ENCODE results near the gene GNL1. TPM values are rescaled to one million over a fixed set of nuclear protein-coding genes. Genes with fewer than 3 reads are reported as not detected.

The GNL1 gene
- total and polyA plus RNA-seq, 4 donors: 52.6 to 116 (median 75.3) TPM

DNA sequence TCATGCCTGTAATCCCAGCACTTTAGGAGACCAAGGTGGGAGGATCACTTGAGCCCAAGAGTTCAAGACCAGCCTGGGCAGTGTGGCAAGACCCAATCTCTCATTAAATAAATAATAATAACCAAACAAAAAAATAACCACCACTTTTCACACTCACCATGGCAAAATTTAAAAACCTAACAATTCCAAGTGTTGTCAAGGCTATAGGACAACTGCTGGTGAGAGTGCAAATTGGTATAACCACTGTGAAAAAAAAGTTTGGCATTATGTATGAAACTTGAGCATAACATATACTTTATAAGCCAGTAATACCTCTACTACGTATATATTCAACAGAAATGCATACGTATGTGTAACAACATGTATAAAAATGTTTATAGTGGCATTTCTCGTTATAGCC lies 4.6 kb upstream of the GNL1 start:
- DNase-seq: no peak
- Histone ChIP-seq H3K27ac (ENCODE audit: low read depth in 1 of 2, low read length in 2 of 2) (no peak overlapping the region), H3K4me1 (ENCODE audit: control insufficient read depth in 1 of 2, insufficient read depth in 2 of 2, low read length in 2 of 2) (no peaks in the 10 kb centered on the region), H3K36me3 (ENCODE audit: control insufficient read depth in 1 of 2, insufficient read depth in 2 of 2, low read length in 1 of 2) (no peaks in the 10 kb centered on the region), H3K27me3 (ENCODE audit: control insufficient read depth in 1 of 2, insufficient read depth in 2 of 2, low read length in 1 of 2) (no peaks in the 10 kb centered on the region), H3K4me3 (ENCODE audit: low read length in 2 of 2) (no peak overlapping the region), H3K9me3 (ENCODE audit: control insufficient read depth, low read length) (no peaks in the 10 kb centered on the region)
- intact Hi-C loops (cut with DNase I): no loop called here
- 90 to 94% methylated on average over 3 of the region's 3 CpGs for WGBS, 2 donors
- ATAC-seq (ENCODE audit: low FRiP score): no peak

DNA sequence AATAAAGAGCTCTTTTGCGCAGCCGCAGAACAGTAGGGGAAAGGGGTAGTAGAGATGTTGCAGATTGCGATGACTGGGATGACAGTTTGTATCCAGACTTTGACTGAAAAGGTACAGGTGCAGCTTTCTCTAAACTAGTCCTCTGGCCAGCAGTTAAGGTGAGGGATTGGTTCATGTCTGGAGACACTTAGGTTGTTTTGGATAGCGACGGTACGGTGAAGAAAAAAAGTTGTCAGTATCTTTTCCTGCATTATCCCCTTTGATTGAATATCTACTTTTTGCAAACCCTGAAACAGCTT lies 1.3 kb upstream of the GNL1 start:
- intact Hi-C loops (cut with DNase I): loop anchor here in 1 of 2 donors (5.0 kb wide), 2 partner anchors 60 to 165 kb away; partner anchors contain the start of genes MRPS18B, PPP1R10 and TUBB

DNA sequence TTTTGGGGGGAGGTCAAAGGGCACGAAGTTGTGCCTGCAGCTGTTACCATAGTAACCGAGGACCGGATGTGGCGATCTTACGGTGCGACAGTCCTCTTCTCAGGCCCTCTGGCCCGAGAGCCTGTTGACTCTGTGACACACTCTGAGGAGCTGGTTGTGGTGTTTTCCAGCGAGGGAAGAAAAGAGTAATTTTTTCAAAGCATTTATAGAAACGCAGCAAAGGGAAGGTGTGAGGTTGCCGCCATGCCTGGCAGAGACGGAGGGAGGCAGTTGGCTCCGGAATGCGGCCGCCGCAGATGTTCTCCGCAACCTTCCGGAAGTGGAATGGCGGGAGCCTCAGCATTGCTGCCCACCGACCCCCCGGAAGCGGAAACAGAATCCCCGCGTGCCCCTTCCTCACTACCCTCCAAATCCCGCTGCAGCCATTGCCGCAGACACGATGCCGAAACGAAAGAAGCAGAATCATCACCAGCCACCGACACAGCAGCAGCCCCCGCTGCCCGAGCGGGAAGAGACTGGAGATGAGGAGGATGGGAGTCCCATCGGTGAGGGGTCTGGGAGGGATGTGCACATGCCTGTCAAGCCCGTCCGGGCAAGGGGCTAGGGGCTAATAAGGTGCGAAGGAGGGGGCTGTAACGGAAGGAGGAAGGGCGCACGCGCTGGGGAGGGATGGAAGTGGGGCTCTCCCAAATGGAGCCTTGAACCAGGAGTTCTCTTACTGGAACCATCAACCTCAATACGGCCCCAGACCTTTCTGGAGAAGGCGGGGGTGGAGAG lies 805 bp upstream of the GNL1 start, which contains the start of gene PRR3:
Gene PRR3, plus strand, starts transcription at position 390 of the 777 bp plus-strand sequence. Its CDS starts 50 bp downstream, at position 440.
- intact Hi-C loops (cut with DNase I): loop anchor here in 1 of 2 donors (5.0 kb wide), 2 partner anchors 60 to 165 kb away; partner anchors contain the start of genes MRPS18B, PPP1R10 and TUBB
- Histone ChIP-seq H3K36me3 (ENCODE audit: control insufficient read depth in 1 of 2, insufficient read depth in 2 of 2, low read length in 1 of 2) (peaks cover 0 to 2% of the 10 kb centered on the region in 2 donors), H3K4me3 (ENCODE audit: low read length in 2 of 2) (peak within 1 kb of the TSS; percentile 67 to 69), H3K27ac (ENCODE audit: low read depth in 1 of 2, low read length in 2 of 2) (peak within 1 kb of the TSS; percentile 17 to 75), H3K27me3 (ENCODE audit: control insufficient read depth in 1 of 2, insufficient read depth in 2 of 2, low read length in 1 of 2) (no peaks in the 10 kb centered on the region), H3K4me1 (ENCODE audit: control insufficient read depth in 1 of 2, insufficient read depth in 2 of 2, low read length in 2 of 2) (no peaks in the 10 kb centered on the region), H3K9me3 (ENCODE audit: control insufficient read depth, low read length) (no peaks in the 10 kb centered on the region)
- ATAC-seq (ENCODE audit: low FRiP score) (peak; percentile 93), DNase-seq (peak; percentile 94 to 96)
- 0 to 1% methylated on average over 42 of the region's 42 CpGs for WGBS, 2 donors

More for the DNA sequence above, 1.3 kb upstream of the GNL1 start:
- 2 to 3% methylated on average over 6 of the region's 6 CpGs for WGBS, 2 donors
- no peaks in the 10 kb centered on the region for H3K36me3 ChIP-seq (ENCODE audit: control insufficient read depth in 1 of 2, insufficient read depth in 2 of 2, low read length in 1 of 2)
- ATAC-seq (ENCODE audit: low FRiP score) (no peak), DNase-seq (no peak)
- no peaks in the 10 kb centered on the region for H3K27me3 ChIP-seq (ENCODE audit: control insufficient read depth in 1 of 2, insufficient read depth in 2 of 2, low read length in 1 of 2)
- no peaks in the 10 kb centered on the region for H3K4me1 ChIP-seq (ENCODE audit: control insufficient read depth in 1 of 2, insufficient read depth in 2 of 2, low read length in 2 of 2)
- H3K4me3 ChIP-seq (ENCODE audit: low read length in 2 of 2): peak overlapping the region; percentile 67 to 69
- H3K9me3 ChIP-seq (ENCODE audit: control insufficient read depth, low read length): no peaks in the 10 kb centered on the region
- H3K27ac ChIP-seq (ENCODE audit: low read depth in 1 of 2, low read length in 2 of 2): peak overlapping the region; percentile 5 to 75

- Histone ChIP-seq H3K27me3 (ENCODE audit: control insufficient read depth in 1 of 2, insufficient read depth in 2 of 2, low read length in 1 of 2) (no peaks in the 10 kb centered on the region), H3K36me3 (ENCODE audit: control insufficient read depth in 1 of 2, insufficient read depth in 2 of 2, low read length in 1 of 2) (peaks cover 0 to 2% of the 10 kb centered on the region in 2 donors), H3K27ac (ENCODE audit: low read depth in 1 of 2, low read length in 2 of 2) (peak overlapping the region; percentile 17 to 75), H3K4me1 (ENCODE audit: control insufficient read depth in 1 of 2, insufficient read depth in 2 of 2, low read length in 2 of 2) (no peaks in the 10 kb centered on the region), H3K4me3 (ENCODE audit: low read length in 2 of 2) (peak overlapping the region; percentile 61 to 69), H3K9me3 (ENCODE audit: control insufficient read depth, low read length) (no peaks in the 10 kb centered on the region)
- ATAC-seq (ENCODE audit: low FRiP score) (no peak), DNase-seq (no peak)
- WGBS, 2 donors: 0 to 1% methylated on average over 6 to 15 of the region's 15 CpGs
- intact Hi-C loops (cut with DNase I): loop anchor here in 1 of 2 donors (5.0 kb wide), 2 partner anchors 62 to 167 kb away; partner anchors contain the start of genes MRPS18B, PPP1R10 and TUBB
These were observed 548 bp downstream of the GNL1 start for GRCh38 chr6:30555816-30556065.

DNA sequence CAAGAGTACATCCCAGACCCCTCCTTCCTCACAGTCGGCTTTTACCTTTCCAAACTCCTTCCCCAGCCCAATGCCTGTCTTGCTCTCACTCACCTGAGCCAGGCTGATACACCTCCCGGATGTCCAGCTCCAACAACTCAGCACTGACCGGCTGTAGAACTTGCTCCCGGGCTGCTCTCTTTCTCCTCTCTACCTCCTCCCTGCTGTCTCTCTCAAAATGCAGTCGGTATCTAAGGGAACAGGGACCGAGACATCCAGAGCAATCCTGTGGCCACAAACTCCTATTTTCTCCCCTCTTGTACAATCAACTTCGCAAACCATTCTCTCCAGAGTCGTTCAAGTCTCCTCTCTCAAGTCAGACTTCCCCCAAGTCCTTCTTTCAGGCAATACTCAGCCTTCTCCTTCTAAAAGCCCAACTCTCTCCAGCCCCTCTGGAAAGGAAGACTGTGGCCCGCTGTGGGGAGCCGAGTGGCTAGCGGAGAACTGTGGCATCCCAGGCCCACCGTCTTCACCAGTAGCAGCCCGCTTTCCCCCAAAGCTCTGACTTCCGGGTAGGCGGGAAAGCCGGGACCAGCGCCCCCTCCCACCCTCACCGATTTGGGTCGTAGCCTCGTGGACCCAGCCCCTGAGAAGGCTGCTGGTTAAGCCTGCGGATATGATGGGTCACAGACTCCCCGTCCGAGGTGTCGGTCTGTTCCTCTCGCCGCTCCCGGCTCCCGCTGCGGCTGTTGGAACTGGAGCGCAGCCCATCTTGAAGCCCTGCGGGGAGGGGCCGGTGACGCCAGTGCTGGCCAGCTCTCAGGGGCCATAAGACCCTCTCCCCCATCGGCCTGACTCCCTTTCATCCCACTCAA lies 1.1 kb downstream of the GNL1 start:
- peak; percentile 27 for ATAC-seq (ENCODE audit: low FRiP score)
- intact Hi-C loops (cut with DNase I): loop anchor here in 1 of 2 donors (5.0 kb wide), 2 partner anchors 62 to 167 kb away; partner anchors contain the start of genes MRPS18B, PPP1R10 and TUBB

DNA sequence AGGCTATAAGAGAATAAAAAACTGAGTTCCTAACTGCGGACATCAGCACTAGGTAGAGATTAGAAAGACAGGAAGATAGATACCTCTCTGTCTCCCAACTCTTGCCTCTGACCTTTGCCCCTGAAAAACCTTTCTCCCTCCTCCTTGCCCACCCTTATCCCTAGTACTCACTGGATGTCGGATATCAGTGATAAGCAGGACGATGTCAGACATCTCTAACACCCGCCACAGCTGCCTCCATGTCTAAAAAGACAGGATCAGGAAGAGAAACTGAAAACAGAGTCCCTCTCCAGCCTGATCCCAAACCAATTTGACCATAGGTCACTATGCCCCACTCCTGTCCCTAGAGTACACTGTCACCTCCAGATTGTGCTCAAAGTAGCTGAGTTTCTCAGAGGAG lies 1.9 kb downstream of the GNL1 start:
- ATAC-seq (ENCODE audit: low FRiP score) (no peak), DNase-seq (no peak)
- no peak overlapping the region for H3K4me3 ChIP-seq (ENCODE audit: low read length in 2 of 2)
- H3K4me1 ChIP-seq (ENCODE audit: control insufficient read depth in 1 of 2, insufficient read depth in 2 of 2, low read length in 2 of 2): no peaks in the 10 kb centered on the region
- no peak overlapping the region for H3K27ac ChIP-seq (ENCODE audit: low read depth in 1 of 2, low read length in 2 of 2)
- intact Hi-C loops (cut with DNase I): no loop called here
- H3K36me3 ChIP-seq (ENCODE audit: control insufficient read depth in 1 of 2, insufficient read depth in 2 of 2, low read length in 1 of 2): peaks cover 0 to 2% of the 10 kb centered on the region in 2 donors
- 87 to 89% methylated on average over 4 of the region's 4 CpGs for WGBS, 2 donors
- no peaks in the 10 kb centered on the region for H3K9me3 ChIP-seq (ENCODE audit: control insufficient read depth, low read length)
- H3K27me3 ChIP-seq (ENCODE audit: control insufficient read depth in 1 of 2, insufficient read depth in 2 of 2, low read length in 1 of 2): no peaks in the 10 kb centered on the region

More for the DNA sequence above, 1.1 kb downstream of the GNL1 start:
- peak overlapping the region; percentile 17 to 75 for H3K27ac ChIP-seq (ENCODE audit: low read depth in 1 of 2, low read length in 2 of 2)
- no peaks in the 10 kb centered on the region for H3K4me1 ChIP-seq (ENCODE audit: control insufficient read depth in 1 of 2, insufficient read depth in 2 of 2, low read length in 2 of 2)
- H3K27me3 ChIP-seq (ENCODE audit: control insufficient read depth in 1 of 2, insufficient read depth in 2 of 2, low read length in 1 of 2): no peaks in the 10 kb centered on the region
- H3K9me3 ChIP-seq (ENCODE audit: control insufficient read depth, low read length): no peaks in the 10 kb centered on the region
- H3K36me3 ChIP-seq (ENCODE audit: control insufficient read depth in 1 of 2, insufficient read depth in 2 of 2, low read length in 1 of 2): peaks cover 0 to 2% of the 10 kb centered on the region in 2 donors
- peak overlapping the region; percentile 61 to 69 for H3K4me3 ChIP-seq (ENCODE audit: low read length in 2 of 2)
- WGBS, 2 donors: 5% methylated on average over 34 of the region's 34 CpGs
- peak; percentile 71 to 89 for DNase-seq

DNA sequence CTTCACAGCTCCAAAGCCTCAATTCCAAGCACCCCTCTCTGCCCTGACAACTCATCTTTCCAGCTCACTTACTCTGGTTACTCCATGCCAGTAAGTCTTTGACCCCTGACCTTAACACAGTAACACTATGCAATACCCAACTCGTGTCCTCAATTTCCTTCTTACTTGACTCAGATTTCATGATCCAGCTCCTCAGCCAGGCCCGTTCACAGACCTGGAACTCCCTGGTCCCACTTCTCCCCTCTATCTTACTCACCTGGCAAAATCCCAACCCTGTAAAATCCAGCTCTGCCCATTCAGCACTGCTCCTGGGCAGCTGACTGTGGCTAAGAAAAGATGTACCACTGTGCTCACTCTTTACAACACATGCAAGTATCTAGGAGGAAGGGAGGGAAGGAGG lies 7.9 kb downstream of the GNL1 start:
- 56 to 63% methylated on average over 2 of the region's 2 CpGs for WGBS, 2 donors
- H3K36me3 ChIP-seq (ENCODE audit: control insufficient read depth in 1 of 2, insufficient read depth in 2 of 2, low read length in 1 of 2): peaks cover 0 to 2% of the 10 kb centered on the region in 2 donors
- no peak overlapping the region for H3K4me3 ChIP-seq (ENCODE audit: low read length in 2 of 2)
- no peak overlapping the region for H3K27ac ChIP-seq (ENCODE audit: low read depth in 1 of 2, low read length in 2 of 2)
- H3K4me1 ChIP-seq (ENCODE audit: control insufficient read depth in 1 of 2, insufficient read depth in 2 of 2, low read length in 2 of 2): no peaks in the 10 kb centered on the region
- intact Hi-C loops (cut with DNase I): no loop called here
- H3K27me3 ChIP-seq (ENCODE audit: control insufficient read depth in 1 of 2, insufficient read depth in 2 of 2, low read length in 1 of 2): no peaks in the 10 kb centered on the region
- no peak for DNase-seq
- no peaks in the 10 kb centered on the region for H3K9me3 ChIP-seq (ENCODE audit: control insufficient read depth, low read length)
- ATAC-seq (ENCODE audit: low FRiP score): no peak

GRCh38 chr6:30547454-30547853 lies 8.8 kb downstream of the GNL1 start:
- ATAC-seq (ENCODE audit: low FRiP score) (no peak), DNase-seq (no peak)
- Histone ChIP-seq H3K4me1 (ENCODE audit: control insufficient read depth in 1 of 2, insufficient read depth in 2 of 2, low read length in 2 of 2) (no peaks in the 10 kb centered on the region), H3K27ac (ENCODE audit: low read depth in 1 of 2, low read length in 2 of 2) (no peak overlapping the region), H3K27me3 (ENCODE audit: control insufficient read depth in 1 of 2, insufficient read depth in 2 of 2, low read length in 1 of 2) (no peaks in the 10 kb centered on the region), H3K4me3 (ENCODE audit: low read length in 2 of 2) (no peak overlapping the region), H3K36me3 (ENCODE audit: control insufficient read depth in 1 of 2, insufficient read depth in 2 of 2, low read length in 1 of 2) (peaks cover 0 to 2% of the 10 kb centered on the region in 2 donors), H3K9me3 (ENCODE audit: control insufficient read depth, low read length) (no peaks in the 10 kb centered on the region)
- intact Hi-C loops (cut with DNase I): no loop called here
- 86 to 93% methylated on average over 6 of the region's 6 CpGs for WGBS, 2 donors
